Astrocyte (in vitro differentiated cells and primary cell): ENCODE measurements around the gene LRMDA. TPM values are rescaled to one million over a fixed set of nuclear protein-coding genes. Genes with fewer than 3 reads are reported as not detected.
A peak's percentile ranks its signal among the peaks of the same experiment; 100 is the strongest.

Source experiments
- DNase-seq: peaks from one replicate; pipeline ENCODE4 v3.0.0-alpha.2; 2010; ENCODE audit warnings: low read depth
- FAIRE-seq: peaks from 2 replicates; lab custom pipeline; 2011; peaks lifted over from hg19 to GRCh38; lab: Jason Lieb, UNC
- H2AFZ ChIP-seq: 2 replicates; pipeline ENCODE4 v1.6.0; 2012; ENCODE audit warnings: low read depth, low read length, inconsistent platforms
- H3K27ac ChIP-seq: 2 replicates; pipeline ENCODE4 v1.5.1; 2011; ENCODE audit warnings: low read depth, low read length, inconsistent platforms
- H3K27me3 ChIP-seq: 2 replicates; pipeline ENCODE4 v1.6.0; 2011; ENCODE audit warnings: low read length, inconsistent platforms; ENCODE audit not compliant: insufficient read depth
- H3K36me3 ChIP-seq: 2 replicates; pipeline ENCODE4 v1.5.1; 2011; ENCODE audit warnings: low read length, inconsistent platforms; ENCODE audit not compliant: insufficient read depth
- H3K4me1 ChIP-seq: 2 replicates; pipeline ENCODE4 v1.5.1; 2011; ENCODE audit warnings: low read length, inconsistent platforms; ENCODE audit not compliant: insufficient read depth
- H3K4me2 ChIP-seq: 2 replicates; pipeline ENCODE4 v1.6.0; 2012; ENCODE audit warnings: low read length, inconsistent platforms
- H3K4me3 ChIP-seq: 2 replicates; pipeline ENCODE4 v1.5.1; 2011; ENCODE audit warnings: low read depth, mild to moderate bottlenecking, low read length, inconsistent platforms; ENCODE audit not compliant: insufficient read depth
- H3K79me2 ChIP-seq: 2 replicates; pipeline ENCODE4 v1.6.0; 2012; ENCODE audit warnings: mild to moderate bottlenecking, low read length, inconsistent platforms; ENCODE audit not compliant: insufficient read depth
- H3K9ac ChIP-seq: 2 replicates; pipeline ENCODE4 v1.6.0; 2012; ENCODE audit warnings: mild to moderate bottlenecking, low read length, inconsistent platforms
- H3K9me3 ChIP-seq: 2 replicates; pipeline ENCODE4 v1.5.1; 2012; ENCODE audit warnings: low read depth, mild to moderate bottlenecking, low read length, inconsistent platforms; ENCODE audit not compliant: insufficient read depth
- H4K20me1 ChIP-seq: 2 replicates; pipeline ENCODE4 v1.6.0; 2012; ENCODE audit warnings: low read length, inconsistent platforms; ENCODE audit not compliant: insufficient read depth
- H3K27ac Mint-ChIP-seq: one replicate; pipeline ENCODE4 v1.8.0; 2021; ENCODE audit warnings: mild to moderate bottlenecking, mixed read lengths; ENCODE audit not compliant: unreplicated experiment
- H3K27me3 Mint-ChIP-seq: one replicate; pipeline ENCODE4 v1.8.0; 2021; ENCODE audit warnings: low read depth, mixed read lengths; ENCODE audit not compliant: unreplicated experiment
- H3K36me3 Mint-ChIP-seq: one replicate; pipeline ENCODE4 v1.8.0; 2021; ENCODE audit warnings: low read depth, mixed read lengths; ENCODE audit not compliant: unreplicated experiment
- H3K4me1 Mint-ChIP-seq: one replicate; pipeline ENCODE4 v1.8.0; 2021; ENCODE audit warnings: low read depth, mixed read lengths; ENCODE audit not compliant: unreplicated experiment
- H3K4me3 Mint-ChIP-seq: one replicate; pipeline ENCODE4 v1.8.0; 2021; ENCODE audit warnings: mild to moderate bottlenecking, moderate library complexity, mixed read lengths; ENCODE audit not compliant: unreplicated experiment
- H3K9me3 Mint-ChIP-seq: one replicate; pipeline ENCODE4 v1.8.0; 2021; ENCODE audit warnings: mild to moderate bottlenecking, mixed read lengths; ENCODE audit not compliant: unreplicated experiment
- EZH2 ChIP-seq: IDR thresholded peaks from 2 replicates; pipeline ENCODE4 v1.6.1; 2012; ENCODE audit warnings: mild to moderate bottlenecking, low read length, inconsistent platforms; ENCODE audit not compliant: insufficient read depth
- total RNA-seq: library from RNA; stranded (reverse); gene quantifications from 2 replicates; pipeline ENCODE4 v1.2.1, GENCODE V29; 2021
- TF ChIP-seq, protein P1 (sequence below): IDR thresholded peaks from 2 replicates; pipeline ENCODE4 v1.5.1; 2011; ENCODE audit warnings: low read depth, mild to moderate bottlenecking, inconsistent platforms, low read length, moderate library complexity; ENCODE audit not compliant: insufficient read depth

Gene LRMDA
- total RNA-seq, 1 donor from 2014 or later = 2.7 TPM

DNA sequence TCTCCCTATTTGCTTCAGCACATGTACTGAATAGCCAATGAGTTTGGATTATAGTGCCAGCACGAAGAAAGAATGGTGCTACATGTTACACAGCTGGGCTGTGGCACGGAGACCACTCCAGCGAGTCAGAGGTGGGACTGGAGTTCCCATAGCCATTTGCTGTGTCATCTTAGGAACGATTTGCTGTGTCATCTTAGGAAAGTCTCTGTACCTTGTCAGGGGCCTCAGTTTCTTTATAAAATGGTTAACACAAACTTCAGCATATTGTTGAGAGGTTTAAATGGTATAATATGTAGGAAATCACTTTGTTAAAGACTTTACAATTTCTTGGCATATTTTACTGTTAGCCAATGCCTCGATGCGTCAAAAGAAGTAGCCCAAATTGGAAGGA is 609.4 kb downstream of the LRMDA start:
- Mint-ChIP-seq H3K4me1 (peaks cover 11% of the 10 kb centered on the region), H3K9me3 (peaks cover 12% of the 10 kb centered on the region), H3K27ac (no peak overlapping the region), H3K36me3 (peaks cover 3% of the 10 kb centered on the region), H3K27me3 (peaks cover 18% of the 10 kb centered on the region), H3K4me3 (no peak overlapping the region)
- DNase-seq (no peak), FAIRE-seq (no peak)
- Histone ChIP-seq H2AFZ (no peak overlapping the region), H3K9ac (no peak overlapping the region), H3K9me3 (no peaks in the 10 kb centered on the region), H3K27me3 (peaks cover 4% of the 10 kb centered on the region), H4K20me1 (no peaks in the 10 kb centered on the region), H3K4me2 (no peak overlapping the region), H3K4me1 (no peaks in the 10 kb centered on the region), H3K4me3 (no peak overlapping the region), H3K27ac (no peak overlapping the region), H3K79me2 (no peaks in the 10 kb centered on the region), H3K36me3 (no peaks in the 10 kb centered on the region)
- TF ChIP-seq, protein P1, sequence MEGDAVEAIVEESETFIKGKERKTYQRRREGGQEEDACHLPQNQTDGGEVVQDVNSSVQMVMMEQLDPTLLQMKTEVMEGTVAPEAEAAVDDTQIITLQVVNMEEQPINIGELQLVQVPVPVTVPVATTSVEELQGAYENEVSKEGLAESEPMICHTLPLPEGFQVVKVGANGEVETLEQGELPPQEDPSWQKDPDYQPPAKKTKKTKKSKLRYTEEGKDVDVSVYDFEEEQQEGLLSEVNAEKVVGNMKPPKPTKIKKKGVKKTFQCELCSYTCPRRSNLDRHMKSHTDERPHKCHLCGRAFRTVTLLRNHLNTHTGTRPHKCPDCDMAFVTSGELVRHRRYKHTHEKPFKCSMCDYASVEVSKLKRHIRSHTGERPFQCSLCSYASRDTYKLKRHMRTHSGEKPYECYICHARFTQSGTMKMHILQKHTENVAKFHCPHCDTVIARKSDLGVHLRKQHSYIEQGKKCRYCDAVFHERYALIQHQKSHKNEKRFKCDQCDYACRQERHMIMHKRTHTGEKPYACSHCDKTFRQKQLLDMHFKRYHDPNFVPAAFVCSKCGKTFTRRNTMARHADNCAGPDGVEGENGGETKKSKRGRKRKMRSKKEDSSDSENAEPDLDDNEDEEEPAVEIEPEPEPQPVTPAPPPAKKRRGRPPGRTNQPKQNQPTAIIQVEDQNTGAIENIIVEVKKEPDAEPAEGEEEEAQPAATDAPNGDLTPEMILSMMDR = no peak
- TF ChIP-seq EZH2 = no peak

DNA sequence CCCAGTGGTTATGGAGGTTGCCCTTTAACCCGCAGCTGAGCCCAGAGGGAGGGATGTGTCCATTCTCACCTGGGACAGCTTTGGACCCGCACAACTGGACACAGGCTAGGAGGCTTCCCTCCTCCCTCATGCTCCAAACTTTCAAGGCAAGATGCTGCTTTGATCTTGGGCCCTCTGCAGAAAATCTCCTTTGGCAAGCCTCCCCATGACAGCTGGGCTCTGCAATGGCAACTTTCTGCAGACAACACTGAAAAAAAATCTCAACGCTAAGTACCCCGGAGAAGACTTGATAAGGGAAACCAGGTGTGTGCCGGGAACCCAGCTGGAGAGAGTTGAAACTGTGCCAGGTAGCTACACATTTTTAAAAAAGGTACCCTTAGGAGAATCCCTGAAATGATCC is 610.1 kb downstream of the LRMDA start:
- no peak overlapping the region for H3K4me3 ChIP-seq
- Mint-ChIP-seq H3K27ac (no peak overlapping the region), H3K4me3 (no peak overlapping the region), H3K9me3 (peaks cover 12% of the 10 kb centered on the region), H3K27me3 (peaks cover 23% of the 10 kb centered on the region), H3K4me1 (peaks cover 7% of the 10 kb centered on the region), H3K36me3 (peaks cover 3% of the 10 kb centered on the region)
- FAIRE-seq (no peak), DNase-seq (no peak)
- no peaks in the 10 kb centered on the region for H3K36me3 ChIP-seq
- H3K4me2 ChIP-seq = no peak overlapping the region
- H3K9ac ChIP-seq = no peak overlapping the region
- no peak overlapping the region for H3K27ac ChIP-seq
- peaks cover 4% of the 10 kb centered on the region for H3K27me3 ChIP-seq
- H2AFZ ChIP-seq = no peak overlapping the region
- no peaks in the 10 kb centered on the region for H3K79me2 ChIP-seq
- TF ChIP-seq, protein P1 = no peak
- TF ChIP-seq EZH2 = no peak
- no peaks in the 10 kb centered on the region for H3K4me1 ChIP-seq
- H3K9me3 ChIP-seq = no peaks in the 10 kb centered on the region
- no peaks in the 10 kb centered on the region for H4K20me1 ChIP-seq

DNA sequence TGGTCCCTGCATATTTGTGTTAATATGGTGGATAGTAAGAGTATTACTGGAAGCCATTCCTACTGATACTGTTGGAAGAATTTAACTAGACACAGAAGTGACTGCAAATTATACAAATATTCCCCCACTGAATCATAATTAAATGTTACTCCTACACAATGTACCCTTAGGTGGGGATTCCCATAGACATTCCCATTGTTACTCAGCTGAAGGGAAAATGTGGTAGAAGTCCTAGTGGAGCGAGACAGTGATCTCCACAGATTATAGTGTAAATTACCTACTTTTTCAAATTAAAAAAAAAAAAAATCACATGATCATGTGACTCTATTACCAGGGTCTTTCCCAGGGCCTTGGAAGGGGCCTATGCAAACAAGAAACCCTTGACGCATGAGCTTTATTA is 611.8 kb downstream of the LRMDA start:
- H3K27ac Mint-ChIP-seq = no peak overlapping the region
- no peaks in the 10 kb centered on the region for H3K36me3 ChIP-seq
- no peak overlapping the region for H3K9ac ChIP-seq
- peaks cover 30% of the 10 kb centered on the region for H3K27me3 Mint-ChIP-seq
- no peak overlapping the region for H3K4me3 Mint-ChIP-seq
- no peaks in the 10 kb centered on the region for H4K20me1 ChIP-seq
- H3K4me2 ChIP-seq = no peak overlapping the region
- H3K4me1 ChIP-seq = no peaks in the 10 kb centered on the region
- H2AFZ ChIP-seq = no peak overlapping the region
- DNase-seq (peak; percentile 25), FAIRE-seq (no peak)
- no peaks in the 10 kb centered on the region for H3K9me3 ChIP-seq
- TF ChIP-seq, protein P1 = no peak
- no peak for TF ChIP-seq EZH2
- peaks cover 6% of the 10 kb centered on the region for H3K27me3 ChIP-seq
- H3K4me3 ChIP-seq = no peak overlapping the region
- peaks cover 3% of the 10 kb centered on the region for H3K36me3 Mint-ChIP-seq
- peaks cover 12% of the 10 kb centered on the region for H3K9me3 Mint-ChIP-seq
- no peaks in the 10 kb centered on the region for H3K79me2 ChIP-seq
- H3K4me1 Mint-ChIP-seq = no peaks in the 10 kb centered on the region
- H3K27ac ChIP-seq = no peak overlapping the region
